ENCODE results near the gene RABGAP1. TPM values are rescaled to one million over a fixed set of nuclear protein-coding genes. Genes with fewer than 3 reads are reported as not detected.

The RABGAP1 gene
- total RNA-seq, 2 experiments from 2014 or later = 20.6 to 24.9 TPM

- peaks cover 47% of the 10 kb centered on the region for H3K36me3 Mint-ChIP-seq (ENCODE audit: low read depth)
- CTCF ChIA-PET = interaction anchor here (1.3 kb wide), 1 partner anchor 218 kb away, joined by 3 read pairs; no protein-coding TSS in a partner anchor
- POLR2A ChIA-PET = interaction anchor here (1.0 kb wide), 1 partner anchor 9 kb away, joined by 5 read pairs; no protein-coding TSS in a partner anchor
These were observed 191.2 kb downstream of the RABGAP1 start for GRCh38 chr9:123131993-123132392.

GRCh38 chr9:123132696-123133095 lies 191.9 kb downstream of the RABGAP1 start:
- no peaks in the 10 kb centered on the region for H3K27me3 ChIP-seq (ENCODE audit: control insufficient read depth in 1 of 2, insufficient read depth in 2 of 2, low read length in 2 of 2)
- no peaks in the 10 kb centered on the region for H3K4me1 Mint-ChIP-seq (ENCODE audit: low read depth)

More at GRCh38 chr9:123131993-123132392, 191.2 kb downstream of the RABGAP1 start:
- Histone ChIP-seq H3K4me1 (ENCODE audit: insufficient read depth, low read length) (no peaks in the 10 kb centered on the region), H3K4me3 (ENCODE audit: low read length) (no peak overlapping the region), H3K27me3 (ENCODE audit: control insufficient read depth in 1 of 2, insufficient read depth in 2 of 2, low read length in 2 of 2) (no peaks in the 10 kb centered on the region), H3K36me3 (ENCODE audit: insufficient read depth, low read length) (peaks cover 21% of the 10 kb centered on the region), H3K9me3 (ENCODE audit: control insufficient read depth in 1 of 2, insufficient read depth in 1 of 2, low read length in 2 of 2) (no peaks in the 10 kb centered on the region), H3K27ac (ENCODE audit: low read depth in 1 of 2, low read length in 2 of 2) (no peak overlapping the region)
- no peaks in the 10 kb centered on the region for H3K9me3 Mint-ChIP-seq
- no peak for TF ChIP-seq CTCF (IDR thresholded peaks at IDR 0.05)
- no peak overlapping the region for H3K4me3 Mint-ChIP-seq
- intact Hi-C loops (cut with DNase I, micrococcal nuclease) = loop anchor here in 1 of 2 experiments (5.0 kb wide), 1 partner anchor 35 kb away; no protein-coding TSS in a partner anchor
- H3K4me1 Mint-ChIP-seq (ENCODE audit: low read depth) = no peaks in the 10 kb centered on the region
- no peak overlapping the region for H3K27ac Mint-ChIP-seq
- H3K27me3 Mint-ChIP-seq = no peaks in the 10 kb centered on the region
- ATAC-seq (ENCODE audit: poor library complexity) (no peak), DNase-seq (no peak)

DNA sequence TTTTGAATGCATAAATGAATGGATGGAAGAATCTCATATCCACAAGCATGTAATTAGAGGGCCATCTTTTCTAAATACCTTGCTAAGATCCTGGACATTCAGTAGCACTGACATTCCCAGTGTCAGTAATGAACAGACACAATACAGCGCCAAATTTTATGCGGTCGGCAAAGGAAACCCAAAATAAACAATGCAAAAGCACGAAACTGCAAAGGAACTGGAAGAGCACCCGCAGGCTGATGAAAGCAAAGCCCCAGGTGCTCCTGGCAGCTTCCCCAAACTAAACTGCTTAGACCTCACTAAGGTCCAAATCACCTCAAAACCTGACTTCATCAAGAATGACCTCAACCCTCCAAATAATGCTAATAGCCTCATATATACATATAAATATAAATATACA lies 194.6 kb downstream of the RABGAP1 start:
- no peak overlapping the region for H3K27ac Mint-ChIP-seq
- Histone ChIP-seq H3K4me1 (ENCODE audit: insufficient read depth, low read length) (no peaks in the 10 kb centered on the region), H3K4me3 (ENCODE audit: low read length) (no peak overlapping the region), H3K36me3 (ENCODE audit: insufficient read depth, low read length) (peaks cover 15% of the 10 kb centered on the region), H3K9me3 (ENCODE audit: control insufficient read depth in 1 of 2, insufficient read depth in 1 of 2, low read length in 2 of 2) (no peaks in the 10 kb centered on the region), H3K27ac (ENCODE audit: low read depth in 1 of 2, low read length in 2 of 2) (no peak overlapping the region), H3K27me3 (ENCODE audit: control insufficient read depth in 1 of 2, insufficient read depth in 2 of 2, low read length in 2 of 2) (no peaks in the 10 kb centered on the region)
- ChIA-PET POLR2A (no interaction called here), CTCF (interaction anchor here (0.9 kb wide), 1 partner anchor 10 kb away, joined by 3 read pairs; no protein-coding TSS in a partner anchor)
- no peak for TF ChIP-seq CTCF (IDR thresholded peaks at IDR 0.05)
- intact Hi-C loops (cut with DNase I, micrococcal nuclease) = no loop called here
- no peaks in the 10 kb centered on the region for H3K4me1 Mint-ChIP-seq (ENCODE audit: low read depth)
- peaks cover 49% of the 10 kb centered on the region for H3K36me3 Mint-ChIP-seq (ENCODE audit: low read depth)
- ATAC-seq (ENCODE audit: poor library complexity) = no peak
- H3K4me3 Mint-ChIP-seq = no peak overlapping the region
- no peaks in the 10 kb centered on the region for H3K27me3 Mint-ChIP-seq
- DNase-seq = no peak
- no peaks in the 10 kb centered on the region for H3K9me3 Mint-ChIP-seq

More at GRCh38 chr9:123132696-123133095, 191.9 kb downstream of the RABGAP1 start:
- H3K4me1 ChIP-seq (ENCODE audit: insufficient read depth, low read length) = no peaks in the 10 kb centered on the region
- H3K36me3 ChIP-seq (ENCODE audit: insufficient read depth, low read length) = peaks cover 18% of the 10 kb centered on the region
- H3K27ac Mint-ChIP-seq = no peak overlapping the region
- no peak overlapping the region for H3K4me3 ChIP-seq (ENCODE audit: low read length)
- H3K4me3 Mint-ChIP-seq = no peak overlapping the region
- POLR2A ChIA-PET = no interaction called here
- CTCF ChIA-PET = no interaction called here
- H3K27ac ChIP-seq (ENCODE audit: low read depth in 1 of 2, low read length in 2 of 2) = no peak overlapping the region
- intact Hi-C loops (cut with DNase I, micrococcal nuclease) = loop anchor here in 1 of 2 experiments (5.0 kb wide), 1 partner anchor 35 kb away; no protein-coding TSS in a partner anchor
- peaks cover 43% of the 10 kb centered on the region for H3K36me3 Mint-ChIP-seq (ENCODE audit: low read depth)
- DNase-seq = no peak
- TF ChIP-seq CTCF (IDR thresholded peaks at IDR 0.05) = no peak
- no peaks in the 10 kb centered on the region for H3K9me3 Mint-ChIP-seq
- H3K27me3 Mint-ChIP-seq = no peaks in the 10 kb centered on the region
- H3K9me3 ChIP-seq (ENCODE audit: control insufficient read depth in 1 of 2, insufficient read depth in 1 of 2, low read length in 2 of 2) = no peaks in the 10 kb centered on the region
- no peak for ATAC-seq (ENCODE audit: poor library complexity)
